DMS153 treated with DMSO at 0.1 percent for 48 hours (cell line): ENCODE results near the gene CNGA4.

Experiments used
- DNase-seq: peaks from one replicate; lab custom pipeline; 2025; ENCODE audit not compliant: unreplicated experiment; lab: John Stamatoyannopoulos, UW

CNGA4 gene

DNA sequence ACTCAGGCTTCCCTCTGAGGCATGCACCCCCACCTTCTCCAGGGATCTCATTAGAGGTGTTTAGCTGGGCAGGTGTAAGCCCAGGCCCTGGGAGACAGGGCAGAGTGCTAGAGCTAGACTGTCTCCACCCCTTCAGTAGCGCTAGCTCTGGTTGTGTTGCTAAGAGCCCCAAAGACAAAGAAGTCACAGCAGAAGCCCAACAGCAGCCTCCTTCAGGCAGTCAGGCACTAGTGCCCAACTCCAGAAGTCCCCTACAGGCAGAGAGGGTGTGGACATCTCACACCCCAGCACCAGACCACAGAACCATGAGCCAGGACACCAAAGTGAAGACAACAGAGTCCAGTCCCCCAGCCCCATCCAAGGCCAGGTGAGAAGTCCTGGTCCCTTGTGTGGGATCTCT, at the start of gene CNGA4:
TSS of gene CNGA4 (plus strand) at position 188 of the 400 bp plus-strand sequence. CDS start at position 306, 118 bp downstream.
- peak; percentile 6 for DNase-seq

- no peak for DNase-seq
Observed at GRCh38 chr11:6191742-6192141, 47.1 kb upstream of the CNGA4 start.

DNA sequence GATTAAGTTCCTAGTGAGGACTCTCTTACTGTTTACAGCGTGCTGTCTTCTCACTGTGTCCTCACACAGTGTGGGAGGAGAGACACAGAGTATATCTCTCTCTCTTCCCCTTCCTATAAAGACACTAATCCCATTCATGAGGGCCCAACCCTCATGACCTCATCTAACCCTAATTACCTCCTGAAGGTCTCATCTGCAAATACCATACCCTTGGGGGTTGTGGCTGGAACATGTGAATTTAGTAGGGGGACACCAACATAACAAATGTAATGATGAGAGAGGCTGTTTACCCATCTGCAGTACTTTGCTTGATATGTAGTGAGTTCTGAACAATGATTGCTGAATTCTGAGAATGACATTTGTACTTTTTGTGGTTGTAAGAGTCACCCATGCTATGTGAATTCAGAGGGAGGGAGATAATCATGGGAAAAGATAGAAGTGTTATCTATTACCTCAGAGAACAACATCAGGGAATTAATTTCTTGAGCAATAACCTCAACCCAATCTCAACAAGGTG, 44.8 kb upstream of the CNGA4 start:
- DNase-seq = no peak

- DNase-seq = no peak
Observed at GRCh38 chr11:6196396-6196795, 42.5 kb upstream of the CNGA4 start.

GRCh38 chr11:6197466-6198200, 41.3 kb upstream of the CNGA4 start:
- no peak for DNase-seq

DNA sequence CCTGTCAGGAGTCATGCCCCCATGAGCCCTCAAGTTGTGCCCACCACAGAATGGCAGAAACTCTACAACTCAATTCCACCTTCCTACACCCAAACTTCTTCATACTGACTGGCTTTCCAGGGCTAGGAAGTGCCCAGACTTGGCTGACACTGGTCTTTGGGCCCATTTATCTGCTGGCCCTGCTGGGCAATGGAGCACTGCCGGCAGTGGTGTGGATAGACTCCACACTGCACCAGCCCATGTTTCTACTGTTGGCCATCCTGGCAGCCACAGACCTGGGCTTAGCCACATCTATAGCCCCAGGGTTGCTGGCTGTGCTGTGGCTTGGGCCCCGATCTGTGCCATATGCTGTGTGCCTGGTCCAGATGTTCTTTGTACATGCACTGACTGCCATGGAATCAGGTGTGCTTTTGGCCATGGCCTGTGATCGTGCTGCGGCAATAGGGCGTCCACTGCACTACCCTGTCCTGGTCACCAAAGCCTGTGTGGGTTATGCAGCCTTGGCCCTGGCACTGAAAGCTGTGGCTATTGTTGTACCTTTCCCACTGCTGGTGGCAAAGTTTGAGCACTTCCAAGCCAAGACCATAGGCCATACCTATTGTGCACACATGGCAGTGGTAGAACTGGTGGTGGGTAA, 39.6 kb upstream of the CNGA4 start, which contains the start of gene OR52W1:
TSS of gene OR52W1 (plus strand) at position 51 of the 637 bp plus-strand sequence. CDS start at position 51, 0 bp downstream.
- DNase-seq = no peak

GRCh38 chr11:6200975-6201374, 37.9 kb upstream of the CNGA4 start:
- no peak for DNase-seq

DNA sequence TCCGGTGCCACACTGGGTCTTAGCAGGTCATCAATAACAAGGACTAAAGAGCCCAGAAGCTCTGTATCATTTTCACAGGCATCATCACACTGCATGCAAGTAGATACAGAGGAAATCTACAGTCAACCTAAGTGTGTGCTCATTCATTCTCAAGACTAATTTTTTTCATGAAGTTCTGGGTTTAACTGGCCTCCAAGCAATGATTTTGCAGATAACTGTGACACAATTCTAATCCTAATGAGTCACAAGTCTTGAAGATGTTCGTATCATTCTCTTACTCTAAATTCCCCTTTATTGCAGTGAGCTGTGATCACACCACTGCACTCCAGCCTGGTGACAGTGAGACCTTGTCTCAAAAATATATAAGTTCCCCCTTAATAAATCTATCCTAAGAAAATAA, 37.4 kb upstream of the CNGA4 start:
- no peak for DNase-seq

GRCh38 chr11:6202041-6202440, 36.8 kb upstream of the CNGA4 start:
- DNase-seq = no peak

DNA sequence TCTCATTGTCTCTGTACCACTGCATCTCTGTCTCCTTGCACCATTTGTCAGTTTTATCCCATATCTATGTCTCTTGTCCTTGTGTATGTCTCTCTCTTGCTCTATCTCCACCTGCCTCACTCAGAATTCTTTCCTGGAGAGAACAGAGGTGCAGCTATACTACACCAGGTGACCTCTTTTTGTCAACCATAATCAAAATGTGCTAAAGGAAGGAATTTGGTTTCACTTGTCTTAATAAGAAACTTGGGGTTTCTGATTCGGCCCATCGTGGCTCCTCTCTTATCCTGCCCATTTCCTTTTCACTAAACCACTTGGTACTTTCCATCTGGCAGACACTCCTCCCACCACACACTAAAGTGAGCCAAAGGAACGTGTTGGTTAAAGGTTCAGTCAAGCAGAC, 35.6 kb upstream of the CNGA4 start:
- DNase-seq = no peak

DNA sequence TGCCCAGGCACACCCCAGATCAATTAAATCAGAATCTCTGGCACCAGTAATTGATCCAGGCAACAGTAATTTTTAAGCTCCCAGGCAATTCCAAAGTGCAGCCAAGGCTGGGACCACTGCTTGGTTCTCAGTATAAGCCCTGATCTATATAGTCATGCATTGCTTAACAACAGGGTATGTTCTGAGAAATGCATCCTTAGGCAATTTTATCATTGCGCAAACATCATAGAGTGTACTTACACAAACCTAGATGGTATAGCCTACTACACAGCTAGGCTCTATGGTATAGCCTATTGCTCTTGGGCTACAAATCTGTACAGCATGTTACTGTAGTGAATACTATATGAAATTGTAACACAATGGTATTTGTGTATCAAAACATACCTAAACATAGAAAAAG, 34.2 kb upstream of the CNGA4 start:
- DNase-seq = no peak

- DNase-seq = no peak
Observed at GRCh38 chr11:6205366-6205765, 33.5 kb upstream of the CNGA4 start, which contains the start of gene C11orf42. TSS of gene C11orf42 (plus strand) at chr11:6205557. CDS start at chr11:6205616, 59 bp downstream.

- no peak for DNase-seq
Observed at GRCh38 chr11:6206456-6207180, 32.3 kb upstream of the CNGA4 start.

- DNase-seq = no peak
Observed at GRCh38 chr11:6209801-6210200, 29.1 kb upstream of the CNGA4 start.

- DNase-seq = no peak
Observed at GRCh38 chr11:6210274-6210955, 28.5 kb upstream of the CNGA4 start.

- no peak for DNase-seq
Observed at GRCh38 chr11:6214530-6214929, 24.4 kb upstream of the CNGA4 start.

DNA sequence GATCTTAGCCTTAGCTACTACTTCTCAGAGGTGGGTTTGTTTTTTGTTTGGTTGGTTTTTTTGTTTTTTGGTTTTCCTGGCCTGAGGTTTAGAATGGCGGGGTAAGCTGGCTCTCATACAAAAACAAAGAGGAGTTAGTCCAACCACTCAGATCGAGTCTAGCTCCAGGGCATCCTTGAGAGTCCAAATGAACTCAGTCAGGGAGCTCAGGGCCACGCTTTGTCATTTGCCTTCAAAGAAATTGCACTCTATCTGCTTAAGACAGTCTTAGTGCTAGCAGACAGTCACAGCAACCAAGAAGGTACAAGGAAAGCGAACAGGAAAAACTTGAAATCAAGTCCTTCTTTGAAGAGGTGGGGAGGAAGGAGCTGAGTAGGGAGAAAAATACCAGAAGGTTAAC, 22.4 kb upstream of the CNGA4 start:
- no peak for DNase-seq

- DNase-seq = no peak
Observed at GRCh38 chr11:6217722-6218121, 21.2 kb upstream of the CNGA4 start.

DNA sequence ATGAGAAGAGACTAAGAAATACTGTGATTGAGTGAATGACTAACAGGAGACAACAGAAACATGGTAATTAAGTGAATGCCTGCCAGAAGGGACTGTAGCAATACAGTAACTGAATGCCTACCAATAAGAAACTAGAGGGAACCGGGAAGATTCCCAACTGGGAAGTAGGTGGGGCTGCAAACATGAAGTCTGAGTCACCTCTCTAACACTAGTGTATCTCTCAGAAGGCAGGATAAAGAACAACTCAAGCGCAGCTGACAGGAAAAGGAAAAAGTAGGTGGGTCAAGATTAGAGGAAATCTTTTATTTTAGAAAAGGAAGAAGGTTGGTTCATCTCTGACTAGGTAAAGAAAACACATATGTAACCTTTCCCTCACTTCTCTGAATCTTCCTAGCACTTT, 19.5 kb upstream of the CNGA4 start:
- DNase-seq = no peak

- DNase-seq = no peak
Observed at GRCh38 chr11:6223854-6224253, 15.0 kb upstream of the CNGA4 start.

DNA sequence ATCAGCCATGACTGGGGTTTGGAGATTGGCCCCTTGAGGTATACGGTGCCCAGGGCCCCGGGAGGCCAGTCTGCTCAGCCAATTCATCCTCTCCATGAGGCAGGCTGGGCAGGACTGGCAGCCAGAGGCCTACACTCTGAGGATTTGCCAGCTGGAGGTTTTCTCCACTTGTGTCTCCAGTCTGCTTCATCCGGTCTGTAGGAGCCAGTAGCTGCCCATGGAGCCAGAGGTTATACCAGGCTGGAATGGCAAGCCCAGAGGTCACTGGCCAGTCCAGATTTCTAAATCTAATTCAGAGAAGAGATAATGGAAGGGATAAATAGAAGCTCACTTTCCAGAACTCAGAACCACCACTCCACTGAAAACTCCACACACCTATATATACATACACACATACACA, 14.5 kb upstream of the CNGA4 start:
- no peak for DNase-seq
